Measurements from ENCODE around the gene CENPX. TPM values are rescaled to one million over a fixed set of nuclear protein-coding genes. Genes with fewer than 3 reads are reported as not detected.

The CENPX gene
- total and polyA plus RNA-seq, 2 of the 13 experiments (the other 11 are each of a cell fraction or from before 2014, with no cell fraction given) = 92.7 to 170 TPM

GRCh38 chr17:82037092-82037888 is 14.6 kb upstream of the CENPX start, which contains the start of gene DCXR (continued):
- peak; percentile 48; the same call in 1 of the 2 replicates for TF ChIP-seq DZIP1 (CRISPR knock-in tag; IDR thresholded peaks at IDR 0.05)
- TF ChIP-seq, protein P1, sequence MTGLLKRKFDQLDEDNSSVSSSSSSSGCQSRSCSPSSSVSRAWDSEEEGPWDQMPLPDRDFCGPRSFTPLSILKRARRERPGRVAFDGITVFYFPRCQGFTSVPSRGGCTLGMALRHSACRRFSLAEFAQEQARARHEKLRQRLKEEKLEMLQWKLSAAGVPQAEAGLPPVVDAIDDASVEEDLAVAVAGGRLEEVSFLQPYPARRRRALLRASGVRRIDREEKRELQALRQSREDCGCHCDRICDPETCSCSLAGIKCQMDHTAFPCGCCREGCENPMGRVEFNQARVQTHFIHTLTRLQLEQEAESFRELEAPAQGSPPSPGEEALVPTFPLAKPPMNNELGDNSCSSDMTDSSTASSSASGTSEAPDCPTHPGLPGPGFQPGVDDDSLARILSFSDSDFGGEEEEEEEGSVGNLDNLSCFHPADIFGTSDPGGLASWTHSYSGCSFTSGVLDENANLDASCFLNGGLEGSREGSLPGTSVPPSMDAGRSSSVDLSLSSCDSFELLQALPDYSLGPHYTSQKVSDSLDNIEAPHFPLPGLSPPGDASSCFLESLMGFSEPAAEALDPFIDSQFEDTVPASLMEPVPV (CRISPR knock-in tag; IDR thresholded peaks at IDR 0.05) = peak; percentile 83
- peak; percentile 84 for TF ChIP-seq GABPB1 (CRISPR knock-in tag; IDR thresholded peaks at IDR 0.05)
- TF ChIP-seq ZNF83 (CRISPR knock-in tag; IDR thresholded peaks at IDR 0.05; ENCODE audit: borderline replicate concordance) = peak; percentile 96; the same call in 1 of the 2 replicates
- peak; percentile 85 for TF ChIP-seq ZNF274 (CRISPR knock-in tag; IDR thresholded peaks at IDR 0.05)
- TF ChIP-seq SMAD3 (CRISPR knock-in tag; IDR thresholded peaks at IDR 0.05) = peak; percentile 63; the same call in 1 of the 2 replicates
- no peak for TF ChIP-seq ZNF282 (IDR thresholded peaks at IDR 0.05; ENCODE audit: partially characterized antibody)
- peak; percentile 91; the same call in 1 of the 2 replicates for TF ChIP-seq ZFP82 (CRISPR knock-in tag; IDR thresholded peaks at IDR 0.05; ENCODE audit: borderline replicate concordance)
- peak; percentile 100 for TF ChIP-seq DRAP1 (CRISPR knock-in tag; IDR thresholded peaks at IDR 0.05)
- peak; percentile 93 for TF ChIP-seq ZFY (CRISPR knock-in tag; IDR thresholded peaks at IDR 0.05)
- peak; percentile 77; the same call in 1 of the 2 replicates for TF ChIP-seq HBP1 (CRISPR knock-in tag; IDR thresholded peaks at IDR 0.05; ENCODE audit: low read depth)
- TF ChIP-seq ZNF354B (CRISPR knock-in tag; IDR thresholded peaks at IDR 0.05) = no peak
- peak in 1 of 2 experiments; percentile 88; a peak in 2 of 4 replicates for TF ChIP-seq KLF16 (CRISPR knock-in tag; IDR thresholded peaks at IDR 0.05)
- TF ChIP-seq ZNF350 (CRISPR knock-in tag; IDR thresholded peaks at IDR 0.05; ENCODE audit: borderline replicate concordance, low read depth) = peak; percentile 39; the same call in 1 of the 2 replicates
- peak; percentile 96; the same call in 1 of the 2 replicates for TF ChIP-seq KLF11 (CRISPR knock-in tag; IDR thresholded peaks at IDR 0.05)
- TF ChIP-seq ZNF720 (CRISPR knock-in tag; IDR thresholded peaks at IDR 0.05) = no peak
- no peak for TF ChIP-seq RFX3 (CRISPR knock-in tag; IDR thresholded peaks at IDR 0.05)
- TF ChIP-seq HNF4G (IDR thresholded peaks at IDR 0.05; ENCODE audit: borderline replicate concordance, low read depth, low read length) = no peak
- peak; percentile 75 for TF ChIP-seq HNF4G (CRISPR knock-in tag; IDR thresholded peaks at IDR 0.05; ENCODE audit: borderline replicate concordance, low read depth)

All from HepG2 (cell line).